CD4-positive, alpha-beta T cell treated with Interleukin-15 for 4 hours (primary cell): ENCODE data around the gene NMUR1.

Experiments
- DNase-seq: peaks from one replicate; pipeline ENCODE4 v3.0.0-alpha.2; 2020; ENCODE audit warnings: low spot score

Gene NMUR1

DNA sequence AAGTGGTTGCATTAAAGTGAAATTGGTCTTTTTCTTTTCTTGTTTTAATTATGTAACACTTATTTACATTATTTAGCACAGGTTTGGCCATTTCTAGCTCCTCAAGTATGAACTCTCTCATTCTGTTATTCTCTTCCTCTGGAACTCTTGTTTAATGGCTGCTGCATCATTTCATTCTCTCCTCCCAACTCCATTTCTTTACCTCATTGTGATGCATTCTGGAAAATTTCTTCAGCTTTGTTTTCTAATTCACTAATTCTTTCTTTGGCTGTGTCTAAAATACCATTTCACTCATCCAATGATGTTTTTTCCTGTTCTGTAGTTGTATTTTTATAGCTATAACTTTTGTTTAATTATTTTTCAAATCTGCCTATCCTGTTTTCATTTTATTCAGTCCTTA is 22.5 kb upstream of the NMUR1 start:
- DNase-seq, result no peak

GRCh38 chr2:231549446-231550239 is 19.4 kb upstream of the NMUR1 start:
- no peak for DNase-seq

DNA sequence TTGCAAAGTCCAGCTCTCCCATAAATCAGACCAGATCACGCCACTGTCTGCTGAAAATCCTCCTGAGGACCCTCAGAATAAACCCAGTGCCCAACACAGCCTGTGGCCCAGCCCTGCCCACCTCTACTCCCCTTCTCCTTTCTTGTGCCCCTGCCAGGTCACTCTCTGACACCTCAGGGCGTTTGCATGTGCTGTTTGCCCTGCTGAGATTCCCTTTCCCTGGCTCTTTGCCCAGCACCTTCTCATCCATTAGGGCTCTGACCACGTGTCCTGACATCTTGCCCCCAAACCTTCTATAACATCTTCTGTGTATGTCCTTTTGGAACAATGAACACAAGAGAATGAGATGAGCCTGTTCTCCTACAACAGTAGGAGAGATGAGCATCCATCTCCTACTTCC is 18.5 kb upstream of the NMUR1 start:
- no peak for DNase-seq

GRCh38 chr2:231547315-231548110 is 17.3 kb upstream of the NMUR1 start:
- no peak for DNase-seq

DNA sequence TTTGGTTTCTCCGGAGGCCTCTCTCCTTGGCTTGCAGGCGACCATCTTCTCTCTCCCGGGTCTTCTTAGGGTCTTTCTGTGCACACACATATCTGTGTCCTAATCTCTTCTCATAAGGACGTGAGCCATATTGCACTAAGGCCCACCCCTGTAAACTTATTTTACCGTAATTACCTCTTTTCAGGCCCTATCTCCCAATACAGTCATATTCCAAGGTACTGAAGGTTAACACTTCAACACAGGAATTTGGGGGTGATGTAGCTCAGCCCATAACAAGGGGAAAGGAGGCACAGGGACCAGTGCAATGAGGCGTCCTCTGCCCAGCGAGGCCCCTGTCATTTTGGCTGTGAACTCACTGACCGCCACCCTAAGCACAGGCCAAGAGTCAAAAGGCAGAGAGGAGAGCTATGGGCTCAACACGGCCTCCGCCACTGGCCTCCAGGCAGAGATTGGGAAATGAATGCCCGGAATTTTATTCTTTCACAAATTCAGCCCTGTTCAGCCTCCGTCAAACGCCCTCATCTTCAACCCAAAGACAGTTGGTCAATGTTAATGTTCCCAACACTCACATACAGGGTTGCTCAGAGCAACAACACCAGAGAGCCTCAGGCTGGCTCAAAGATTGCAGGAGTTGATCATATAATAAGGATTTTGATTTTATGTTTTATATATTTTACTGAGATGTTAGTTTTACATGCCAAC is 15.9 kb upstream of the NMUR1 start:
- no peak for DNase-seq

GRCh38 chr2:231545105-231545902 is 15.1 kb upstream of the NMUR1 start:
- peak; percentile 67 for DNase-seq

GRCh38 chr2:231542136-231542535 is 11.9 kb upstream of the NMUR1 start:
- no peak for DNase-seq

- no peak for DNase-seq
Observed at GRCh38 chr2:231541645-231542044, 11.4 kb upstream of the NMUR1 start.

DNA sequence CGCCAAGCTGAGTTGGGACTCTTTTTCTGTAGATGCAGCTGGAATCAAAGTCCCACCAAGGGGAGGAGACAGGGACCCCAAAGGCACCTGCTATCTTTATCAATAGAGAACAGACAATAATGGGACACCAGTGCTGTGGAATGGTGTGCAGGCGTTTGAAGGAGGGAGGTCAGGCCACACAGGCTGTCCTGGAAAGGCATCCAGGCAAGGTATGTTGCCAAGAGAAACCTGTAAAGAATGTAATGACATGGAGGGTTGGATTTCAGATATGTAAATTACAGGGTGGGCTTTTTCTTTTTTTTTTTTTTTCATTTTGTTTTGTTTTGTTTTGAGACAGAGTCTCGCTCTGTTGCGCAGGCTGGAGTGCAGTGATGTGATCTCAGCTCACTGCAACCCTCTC is 9.7 kb upstream of the NMUR1 start:
- DNase-seq, result no peak

DNA sequence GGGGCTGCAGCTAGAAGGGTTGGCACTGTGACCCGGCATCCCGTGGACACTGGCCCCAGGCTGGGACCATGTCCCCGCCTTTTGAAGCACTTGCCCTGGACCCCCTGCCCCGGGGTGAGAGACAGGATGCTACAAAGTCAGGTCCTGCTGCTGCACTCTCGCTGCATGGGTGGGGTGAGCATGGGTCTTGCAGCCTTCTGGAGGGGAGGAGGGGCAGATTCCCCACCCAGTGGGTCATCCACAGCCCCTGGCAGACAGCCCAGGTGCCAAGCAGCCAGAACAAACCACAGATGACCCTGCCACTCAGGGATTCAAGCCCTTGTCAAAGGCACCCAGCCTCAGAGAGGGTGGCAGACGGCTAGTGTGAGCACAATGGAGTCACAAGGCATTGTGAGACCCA is 5.7 kb upstream of the NMUR1 start:
- no peak for DNase-seq

DNA sequence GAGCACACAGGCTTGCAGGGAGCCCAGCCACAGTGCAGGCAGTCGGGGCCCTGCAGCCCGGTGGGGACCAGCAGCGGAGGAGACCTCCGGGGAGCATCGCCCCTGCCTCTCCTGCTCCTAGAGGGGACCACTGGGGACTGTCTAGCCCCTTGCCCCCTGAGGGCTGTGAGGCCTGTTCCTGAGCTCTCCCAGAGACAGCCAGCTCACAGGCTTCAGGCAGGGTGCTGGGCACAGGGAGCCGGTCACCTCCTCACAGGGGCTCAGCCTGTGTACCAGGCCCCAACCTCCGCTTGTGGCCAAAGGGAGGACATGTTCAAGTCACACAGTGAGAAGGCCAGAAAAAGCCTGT is 3.5 kb upstream of the NMUR1 start:
- no peak for DNase-seq

DNA sequence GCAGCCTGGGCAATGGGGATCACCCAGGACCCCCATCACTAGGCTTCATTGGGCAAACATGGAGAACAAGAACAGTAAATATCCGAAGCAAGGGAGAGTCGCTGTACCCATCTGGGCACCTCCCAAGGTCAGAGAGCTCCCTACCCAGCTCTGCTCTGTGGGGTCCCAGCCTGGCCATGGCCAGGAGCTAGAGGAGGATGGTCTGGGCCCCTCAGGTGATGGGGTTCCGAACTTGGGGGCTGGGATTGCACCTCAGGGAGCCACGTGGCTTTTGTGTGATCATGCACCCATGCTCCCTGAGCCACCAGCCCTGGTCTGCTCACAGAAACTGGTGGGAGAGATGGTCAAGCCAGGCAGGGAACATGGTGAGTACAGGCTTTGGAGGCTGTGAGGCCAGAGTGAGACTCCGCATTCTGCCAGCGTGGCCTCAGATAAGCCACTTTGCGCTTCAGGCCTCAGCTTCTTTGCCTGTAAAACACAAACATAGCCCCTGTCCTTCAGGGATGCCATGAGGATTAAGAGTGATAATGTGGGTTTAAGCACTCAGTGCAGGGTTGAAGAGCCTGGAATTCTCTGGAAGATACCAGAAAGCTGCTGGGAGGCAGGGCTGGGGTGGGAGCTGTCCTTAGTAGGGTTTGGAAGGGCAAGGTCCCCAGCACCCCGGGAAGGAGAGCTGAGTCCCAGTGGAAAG is 3.0 kb upstream of the NMUR1 start:
- no peak for DNase-seq

DNA sequence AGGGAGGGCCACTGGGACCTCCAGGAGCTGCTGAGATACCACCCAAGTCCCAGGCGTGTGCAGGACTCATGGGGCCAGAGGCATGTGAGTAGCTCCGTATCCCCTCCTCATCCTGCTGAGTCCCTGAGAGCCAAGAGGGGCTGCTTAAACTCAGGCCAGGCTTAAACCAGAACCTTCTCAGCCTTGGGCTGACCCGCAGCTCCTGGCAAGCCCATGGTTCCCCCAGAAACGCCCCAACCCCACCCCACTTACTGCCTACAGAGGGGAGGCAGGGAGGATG is 2.5 kb upstream of the NMUR1 start:
- no peak for DNase-seq

DNA sequence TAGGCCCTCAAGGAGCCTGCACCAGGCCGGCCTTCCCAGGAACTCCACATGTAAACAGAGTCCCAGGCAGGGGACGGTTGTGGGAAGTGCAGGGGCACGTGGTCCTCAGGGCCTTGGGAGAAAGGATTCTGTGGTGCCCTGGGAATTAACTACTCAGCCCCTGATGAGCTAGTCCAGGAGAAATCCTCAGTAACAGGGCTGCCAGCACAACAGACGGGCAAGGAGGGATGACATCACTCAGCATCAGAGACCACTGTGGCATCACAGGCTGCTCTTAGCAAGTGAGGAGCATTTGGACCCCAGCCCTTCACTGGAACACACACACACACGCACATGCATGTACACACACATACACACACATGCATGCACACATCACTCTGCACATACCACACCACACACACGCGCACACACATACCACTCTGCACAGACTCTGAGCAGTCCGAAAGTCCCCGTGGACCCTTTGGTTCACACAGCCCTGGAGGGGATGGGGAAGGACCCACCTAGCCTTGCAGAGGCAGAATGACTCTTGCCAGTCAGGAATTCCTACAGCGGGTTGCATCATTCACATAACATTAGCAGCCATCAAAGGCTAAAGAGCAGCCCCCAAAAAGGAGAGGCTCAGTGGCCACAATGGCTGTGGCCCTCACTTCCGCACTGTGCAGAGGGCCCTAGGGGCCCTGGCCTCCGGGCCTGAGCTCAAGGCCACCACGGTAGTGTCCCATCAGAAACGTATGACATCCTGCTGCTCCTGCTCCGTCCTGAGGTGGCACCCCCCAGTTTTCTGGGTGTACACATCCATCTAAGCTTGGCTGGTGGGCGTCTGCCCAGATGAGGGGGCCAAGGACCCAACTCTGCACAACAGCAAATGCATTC is 1.9 kb upstream of the NMUR1 start:
- no peak for DNase-seq

DNA sequence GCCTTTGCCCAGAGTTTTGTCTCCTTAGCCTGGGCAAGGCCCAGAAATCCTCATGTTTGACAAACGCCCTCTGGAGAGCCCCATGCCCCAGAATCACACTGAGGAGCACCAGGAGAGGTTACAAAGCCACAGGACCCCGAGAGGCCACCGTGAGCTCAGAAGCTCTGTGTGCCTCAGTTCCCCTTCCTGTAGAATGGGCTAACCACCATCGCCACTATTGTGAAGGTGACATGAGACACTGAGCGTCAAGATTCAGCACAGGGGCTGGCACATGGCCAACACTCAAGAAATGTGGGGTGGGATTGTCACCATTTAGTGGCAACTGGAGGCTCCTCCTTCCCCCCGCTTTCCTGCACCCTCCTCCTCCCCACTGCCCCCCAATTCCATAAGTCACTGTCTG is 1.2 kb upstream of the NMUR1 start:
- DNase-seq, result no peak

- no peak for DNase-seq
Observed at GRCh38 chr2:231528636-231529030, 1.6 kb downstream of the NMUR1 start.

- no peak for DNase-seq
Observed at GRCh38 chr2:231527955-231528635, 2.1 kb downstream of the NMUR1 start.

GRCh38 chr2:231527091-231527395 is 3.2 kb downstream of the NMUR1 start:
- no peak for DNase-seq

DNA sequence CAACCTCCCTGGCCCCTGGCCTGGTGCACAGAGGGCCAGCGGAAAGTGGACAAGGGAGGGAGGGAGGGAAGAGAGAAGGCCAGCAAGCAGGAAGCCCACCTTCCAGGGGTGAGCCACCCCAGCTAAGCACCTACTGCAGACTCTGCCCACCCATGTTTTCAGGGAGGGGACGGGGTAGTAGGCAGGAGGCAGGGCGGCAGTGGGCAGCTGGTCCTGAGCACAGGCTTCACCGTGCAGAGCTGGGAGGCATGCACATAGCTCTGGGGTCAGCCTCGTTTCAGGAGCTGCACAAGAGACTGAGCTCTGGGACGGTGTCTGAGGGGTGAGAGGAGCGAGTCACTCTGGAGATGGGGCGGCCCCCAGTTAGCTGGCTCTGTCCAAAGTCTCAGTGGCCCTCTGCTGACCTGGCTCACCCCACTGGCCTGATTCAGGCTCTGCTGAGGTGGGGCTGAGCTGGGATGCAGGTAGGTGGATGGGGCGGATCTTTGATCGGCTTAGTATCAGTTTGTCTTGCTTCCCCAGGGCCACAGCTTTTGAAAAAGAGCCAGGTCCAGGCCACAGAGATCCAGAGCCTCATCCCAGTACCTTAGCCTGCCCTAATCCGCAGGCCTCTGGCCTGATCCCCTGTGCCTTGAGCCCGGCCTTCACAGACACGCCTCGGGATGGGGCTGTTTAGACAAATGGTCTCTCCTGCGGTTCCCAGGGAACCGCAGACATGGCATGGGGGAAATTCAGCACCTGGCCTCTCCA is 3.7 kb downstream of the NMUR1 start:
- DNase-seq, result no peak
